IMR-90 (cell line): ENCODE data around the gene POFUT1. TPM values are rescaled to one million over a fixed set of nuclear protein-coding genes. Genes with fewer than 3 reads are reported as not detected.
"Not testable (repeated sequence)": the region's sequence is repeated elsewhere in the genome, so short reads cannot be mapped to it uniquely, and the experiment has no call there.

ENCODE experiments used
- ATAC-seq: fragments of 200-7000 bp; cut with Tn5 transposase; 2 replicates; pipeline ENCODE4 v1.9.1; 2020; ENCODE audit warnings: low read depth, mild to moderate bottlenecking, moderate library complexity
- BruUV-seq: library from RNA; stranded (reverse); fragments of 400-500 nt; replicated peaks from 2 replicates; lab custom pipeline; 2021; lab: Mats Ljungman, UMichigan
- CTCF ChIA-PET: fragments of 300-600 bp; formaldehyde crosslinking; extraction: SDS; loops from one replicate; lab custom pipeline; 2021; ENCODE audit warnings: antibody characterized with exemption; lab: Yijun Ruan, JAX
- POLR2A ChIA-PET: fragments of 300-600 bp; sonication (Branson Sonifier 250); formaldehyde crosslinking; loops from one replicate; lab custom pipeline; 2022; ENCODE audit warnings: antibody characterized with exemption; ENCODE audit not compliant: unreplicated experiment; lab: Charles Lee
- DNase-seq: peaks from one replicate; pipeline ENCODE4 v3.0.0; 2013
- H2AFZ ChIP-seq: replicated peaks from 2 replicates; pipeline ENCODE3; 2013; ENCODE audit warnings: low read length, mild to moderate bottlenecking; ENCODE audit not compliant: poor library complexity
- H2AK5ac ChIP-seq: 2 replicates; pipeline ENCODE4 v1.6.1; 2013; ENCODE audit warnings: low read depth, low read length, inconsistent platforms
- H2AK9ac ChIP-seq: replicated peaks from 2 replicates; pipeline ENCODE3; 2013; ENCODE audit warnings: mild to moderate bottlenecking, low read depth, low read length, moderate library complexity; ENCODE audit not compliant: poor library complexity
- H2BK120ac ChIP-seq: 2 replicates; pipeline ENCODE4 v1.6.1; 2013; ENCODE audit warnings: low read depth, low read length, inconsistent platforms
- H2BK15ac ChIP-seq: 3 replicates; pipeline ENCODE4 v1.6.1; 2013; ENCODE audit warnings: low read depth, low read length, inconsistent platforms
- H2BK20ac ChIP-seq: 2 replicates; pipeline ENCODE4 v1.6.1; 2013; ENCODE audit warnings: low read depth, mild to moderate bottlenecking, inconsistent platforms, low read length, moderate library complexity
- H2BK5ac ChIP-seq: 2 replicates; pipeline ENCODE4 v1.6.1; 2013; ENCODE audit warnings: mild to moderate bottlenecking, low read depth, low read length, inconsistent platforms; ENCODE audit not compliant: poor library complexity, severe bottlenecking
- H3K14ac ChIP-seq: replicated peaks from 2 replicates; pipeline ENCODE4 v1.6.1; 2013; ENCODE audit warnings: low read depth, low read length, inconsistent platforms
- H3K18ac ChIP-seq: 2 replicates; pipeline ENCODE4 v1.6.1; 2013; ENCODE audit warnings: low read depth, low read length, control low read depth
- H3K23ac ChIP-seq: 2 replicates; pipeline ENCODE4 v1.6.1; 2013; ENCODE audit warnings: low read depth, low read length, inconsistent platforms
- H3K27ac ChIP-seq: 2 replicates; pipeline ENCODE4 v1.5.1; 2013; ENCODE audit warnings: mild to moderate bottlenecking, control low read depth, low read length; ENCODE audit not compliant: insufficient read depth
- H3K27me3 ChIP-seq: 2 replicates; pipeline ENCODE4 v1.6.1; 2013; ENCODE audit warnings: low read length; ENCODE audit not compliant: control insufficient read depth, insufficient read depth
- H3K36me3 ChIP-seq: 2 replicates; pipeline ENCODE4 v1.6.1; 2013; ENCODE audit warnings: low read length, mixed read lengths; ENCODE audit not compliant: control insufficient read depth, insufficient read depth
- H3K4ac ChIP-seq: 2 replicates; pipeline ENCODE4 v1.6.1; 2013; ENCODE audit warnings: low read depth, low read length, inconsistent platforms
- H3K4me1 ChIP-seq: 2 replicates; pipeline ENCODE4 v1.6.1; 2013; ENCODE audit warnings: low read length, mixed read lengths; ENCODE audit not compliant: control insufficient read depth, insufficient read depth
- H3K4me2 ChIP-seq: 2 replicates; pipeline ENCODE4 v1.6.1; 2013; ENCODE audit warnings: low read depth, mild to moderate bottlenecking, control low read depth, low read length, moderate library complexity
- H3K4me3 ChIP-seq: 2 replicates; pipeline ENCODE4 v1.5.1; 2013; ENCODE audit warnings: low read depth, mild to moderate bottlenecking, control low read depth, low read length, moderate library complexity; ENCODE audit not compliant: insufficient read depth
- H3K56ac ChIP-seq: 2 replicates; pipeline ENCODE4 v1.6.1; 2013; ENCODE audit warnings: low read length, inconsistent platforms; ENCODE audit not compliant: insufficient read depth; ENCODE audit errors: extremely low read depth
- H3K79me1 ChIP-seq, 2 experiments: 2 replicates each; pipeline ENCODE4 v1.6.1; 2013; ENCODE audit warnings: low read length in 2 of 2, inconsistent platforms in 1 of 2, low read depth in 1 of 2
- H3K9ac ChIP-seq: 2 replicates; pipeline ENCODE4 v1.6.1; 2013; ENCODE audit warnings: low read depth, low read length, control low read depth
- H3K9me1 ChIP-seq: 2 replicates; pipeline ENCODE4 v1.6.1; 2013; ENCODE audit warnings: low read length, inconsistent platforms; ENCODE audit not compliant: insufficient read depth
- H3K9me3 ChIP-seq: 2 replicates; pipeline ENCODE4 v1.6.1; 2013; ENCODE audit warnings: low read length; ENCODE audit not compliant: control insufficient read depth, insufficient read depth
- H4K20me1 ChIP-seq: 2 replicates; pipeline ENCODE4 v1.6.1; 2013; ENCODE audit warnings: low read length, inconsistent platforms; ENCODE audit not compliant: insufficient read depth
- H4K5ac ChIP-seq: 2 replicates; pipeline ENCODE4 v1.6.1; 2013; ENCODE audit warnings: mild to moderate bottlenecking, low read depth, low read length, control low read depth
- H4K8ac ChIP-seq, 2 experiments: 2 replicates each; pipeline ENCODE4 v1.6.1; 2013; ENCODE audit warnings: low read depth in 2 of 2, low read length in 2 of 2, control low read depth in 1 of 2, inconsistent platforms in 1 of 2
- H4K91ac ChIP-seq: 2 replicates; pipeline ENCODE4 v1.6.1; 2013; ENCODE audit warnings: low read depth, low read length, inconsistent platforms; ENCODE audit not compliant: insufficient read depth
- WGBS, 2 experiments: methylation state at CpG; one replicate each; pipeline versions ENCODE4 v1.1.5 to v1.1.7; 2013; ENCODE audit warnings: missing lambda C conversion rate in 2 of 2; ENCODE audit not compliant: insufficient read length in 1 of 2; ENCODE audit errors: extremely low coverage in 2 of 2; 5-methylcytosine and 5-hydroxymethylcytosine counted together
- dilution Hi-C: fragments of 300-500 bp; cut with HindIII; formaldehyde crosslinking; loops from one replicate; pipeline ENCODE4 v1.14.3; 2018; ENCODE audit warnings: low sequenced_read_pairs; ENCODE audit not compliant: unreplicated experiment
- in situ Hi-C: fragments of 300-500 bp; cut with MboI; formaldehyde crosslinking; loops from 3 replicates; pipeline ENCODE4 v1.14.3; 2019; ENCODE audit warnings: low sequenced_read_pairs, inconsistent platforms, mixed read lengths
- intact Hi-C: fragments of 100-400 bp; cut with micrococcal nuclease; formaldehyde crosslinking; loops from 2 replicates; pipeline ENCODE4 v1.10.0; 2022
- polyA plus RNA-seq, 3 experiments: library from polyadenylated mRNA; depleted of rRNA; stranded (reverse); fragments of >200 nt; gene quantifications; 2 replicates each; pipeline ENCODE4 v1.2.3, GENCODE V29; 2012; ENCODE audit warnings: low replicate concordance in 1 of 3
- total RNA-seq: library from RNA; depleted of rRNA; stranded (reverse); fragments of >200 nt; gene quantifications from 2 replicates; pipeline ENCODE4 v1.2.3, GENCODE V29; 2012

POFUT1 gene
- total and polyA plus RNA-seq, 2 of the 4 experiments (the other 2 are of a cell fraction) = 25.5 to 41.1 TPM

- H3K79me1 ChIP-seq, H2BK20ac ChIP-seq, in situ Hi-C loops, H3K18ac ChIP-seq, H3K56ac ChIP-seq, H2AK5ac ChIP-seq, H3K4me2 ChIP-seq, H2AFZ ChIP-seq, H3K4ac ChIP-seq, dilution Hi-C loops, H2BK120ac ChIP-seq, intact Hi-C loops, H3K9me3 ChIP-seq, H4K91ac ChIP-seq, H3K9me1 ChIP-seq, H3K27me3 ChIP-seq, DNase-seq, BruUV-seq, ATAC-seq, H2AK9ac ChIP-seq, H3K4me1 ChIP-seq, H2BK15ac ChIP-seq, H2BK5ac ChIP-seq, CTCF ChIA-PET, H3K27ac ChIP-seq, H4K20me1 ChIP-seq, H3K23ac ChIP-seq, H3K36me3 ChIP-seq, H3K4me3 ChIP-seq, H3K14ac ChIP-seq, POLR2A ChIA-PET, H4K5ac ChIP-seq, H3K9ac ChIP-seq, H4K8ac ChIP-seq: not testable (repeated sequence)
- WGBS, 2 experiments = 40% methylated on average over 1 of the region's 10 CpGs; no CpG with 5 or more reads in 1 of the 2 experiments
Measured at GRCh38 chr20:32260973-32261372, 53.3 kb downstream of the POFUT1 start.
